D341Med (cell line): Measurements from ENCODE around the gene NECAB3.

Source experiments
- DNase-seq: peaks from one replicate; pipeline ENCODE4 v3.0.0; 2012; ENCODE audit warnings: low spot score

NECAB3 gene

DNA sequence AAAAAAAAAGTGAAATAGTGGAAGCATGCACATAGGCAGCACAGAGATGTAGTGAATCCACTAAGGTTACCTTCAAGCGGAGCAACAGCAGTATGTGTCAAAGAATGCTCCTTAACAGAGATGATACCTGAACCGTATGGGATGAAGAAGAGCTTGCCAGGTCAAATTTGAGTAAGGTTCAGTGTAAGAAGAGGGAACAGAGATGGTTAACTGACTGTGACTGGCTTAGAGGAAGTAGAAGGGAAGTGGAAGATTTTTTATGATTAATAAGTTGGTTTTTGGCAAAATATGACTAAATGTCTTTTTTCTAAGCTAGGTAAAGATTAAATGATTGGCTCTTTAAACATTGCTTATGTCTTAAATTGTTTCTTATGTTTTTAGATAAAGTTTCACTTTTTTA is 64.7 kb downstream of the NECAB3 start:
- no peak for DNase-seq
